ENCODE measurements around the gene SMIM8. TPM values are rescaled to one million over a fixed set of nuclear protein-coding genes. Genes with fewer than 3 reads are reported as not detected.

The SMIM8 gene
- polyA plus RNA-seq, 1 experiment, result 1.2 TPM

DNA sequence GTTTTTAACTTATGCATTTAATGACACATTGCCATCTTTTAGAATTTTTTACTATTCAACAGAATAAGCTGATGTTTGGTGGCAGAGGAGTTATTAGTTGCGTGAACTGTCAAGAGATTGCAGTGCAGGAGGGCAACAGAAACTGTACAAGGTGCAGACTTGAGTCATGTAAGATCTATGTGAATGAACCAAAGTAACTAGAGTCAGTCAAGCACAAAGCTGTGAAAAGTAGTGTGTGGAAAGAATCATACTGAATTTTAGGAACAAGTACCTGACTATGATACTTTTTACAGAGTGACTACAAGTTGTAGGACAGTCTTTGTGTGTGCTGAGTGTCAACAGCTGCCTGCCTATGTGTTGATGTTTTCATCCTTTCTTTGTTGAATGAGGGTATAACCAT, 19.5 kb downstream of the SMIM8 start:
- TF ChIP-seq, protein P1, sequence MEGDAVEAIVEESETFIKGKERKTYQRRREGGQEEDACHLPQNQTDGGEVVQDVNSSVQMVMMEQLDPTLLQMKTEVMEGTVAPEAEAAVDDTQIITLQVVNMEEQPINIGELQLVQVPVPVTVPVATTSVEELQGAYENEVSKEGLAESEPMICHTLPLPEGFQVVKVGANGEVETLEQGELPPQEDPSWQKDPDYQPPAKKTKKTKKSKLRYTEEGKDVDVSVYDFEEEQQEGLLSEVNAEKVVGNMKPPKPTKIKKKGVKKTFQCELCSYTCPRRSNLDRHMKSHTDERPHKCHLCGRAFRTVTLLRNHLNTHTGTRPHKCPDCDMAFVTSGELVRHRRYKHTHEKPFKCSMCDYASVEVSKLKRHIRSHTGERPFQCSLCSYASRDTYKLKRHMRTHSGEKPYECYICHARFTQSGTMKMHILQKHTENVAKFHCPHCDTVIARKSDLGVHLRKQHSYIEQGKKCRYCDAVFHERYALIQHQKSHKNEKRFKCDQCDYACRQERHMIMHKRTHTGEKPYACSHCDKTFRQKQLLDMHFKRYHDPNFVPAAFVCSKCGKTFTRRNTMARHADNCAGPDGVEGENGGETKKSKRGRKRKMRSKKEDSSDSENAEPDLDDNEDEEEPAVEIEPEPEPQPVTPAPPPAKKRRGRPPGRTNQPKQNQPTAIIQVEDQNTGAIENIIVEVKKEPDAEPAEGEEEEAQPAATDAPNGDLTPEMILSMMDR (IDR thresholded peaks at IDR 0.05; ENCODE audit: insufficient read depth, low read depth, low read length), result no peak
- no peak overlapping the region for H3K4me3 ChIP-seq (ENCODE audit: low read depth, low read length)
- no peaks in the 10 kb centered on the region for H3K36me3 ChIP-seq (ENCODE audit: control insufficient read depth, insufficient read depth, low read length)
- CTCF ChIA-PET, result no interaction called here
- POLR2A ChIA-PET, result no interaction called here
- DNase-seq (ENCODE audit: low read depth), result no peak
- H3K27me3 ChIP-seq (ENCODE audit: control insufficient read depth, insufficient read depth, low read length), result no peaks in the 10 kb centered on the region

DNA sequence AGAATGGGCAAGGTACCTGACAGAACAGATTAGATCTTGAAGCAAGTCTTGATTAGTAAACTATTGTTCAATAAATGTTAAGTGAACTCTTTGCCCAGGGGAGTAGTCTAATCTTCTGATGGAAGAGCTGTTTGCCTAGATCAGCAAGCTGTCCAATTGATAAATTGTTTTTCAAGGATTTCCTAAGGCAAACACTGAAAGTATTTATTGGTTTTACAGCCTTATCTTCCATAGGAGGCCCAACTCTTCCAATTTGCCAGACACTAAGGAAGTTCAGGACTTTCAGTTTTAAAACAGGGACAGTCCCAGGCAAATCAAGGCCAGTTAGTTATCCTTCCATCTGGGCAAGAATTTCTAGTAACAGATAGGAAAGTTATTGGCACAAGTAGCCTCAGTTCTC, 20.4 kb downstream of the SMIM8 start:
- ChIA-PET CTCF (no interaction called here), POLR2A (no interaction called here)
- DNase-seq (ENCODE audit: low read depth), result no peak
- no peak overlapping the region for H3K4me3 ChIP-seq (ENCODE audit: low read depth, low read length)
- no peaks in the 10 kb centered on the region for H3K27me3 ChIP-seq (ENCODE audit: control insufficient read depth, insufficient read depth, low read length)
- H3K36me3 ChIP-seq (ENCODE audit: control insufficient read depth, insufficient read depth, low read length), result no peaks in the 10 kb centered on the region
- TF ChIP-seq, protein P1 (IDR thresholded peaks at IDR 0.05; ENCODE audit: insufficient read depth, low read depth, low read length), result no peak

DNA sequence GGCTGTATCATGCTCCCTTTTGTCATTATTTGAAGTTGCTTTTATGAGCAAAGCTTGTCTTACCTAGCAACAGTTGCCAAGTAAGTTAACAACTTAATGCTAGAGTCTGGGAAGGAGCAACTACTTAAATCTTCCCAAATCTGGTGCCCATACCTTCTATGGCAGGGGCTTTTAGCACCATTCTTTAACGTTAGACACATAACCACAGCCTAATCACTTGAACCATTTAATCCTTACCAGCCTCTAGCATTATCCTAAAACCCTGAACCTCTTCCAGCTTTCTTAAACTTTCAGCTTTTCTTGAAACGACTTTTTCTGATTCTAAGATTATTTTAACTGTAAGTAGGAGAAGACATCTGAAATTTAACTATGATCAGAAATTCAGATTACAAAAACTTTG, 22.3 kb downstream of the SMIM8 start, which contains the start of gene C6orf163:
Gene C6orf163 (plus strand): TSS at position 83 of the 400 bp plus-strand sequence. CDS start 287 bp downstream, at position 370.
- no peaks in the 10 kb centered on the region for H3K27me3 ChIP-seq (ENCODE audit: control insufficient read depth, insufficient read depth, low read length)
- H3K4me3 ChIP-seq (ENCODE audit: low read depth, low read length), result no peak within 1 kb of the TSS
- ChIA-PET CTCF (no interaction called here), POLR2A (no interaction called here)
- DNase-seq (ENCODE audit: low read depth), result no peak
- no peaks in the 10 kb centered on the region for H3K36me3 ChIP-seq (ENCODE audit: control insufficient read depth, insufficient read depth, low read length)
- TF ChIP-seq, protein P1 (IDR thresholded peaks at IDR 0.05; ENCODE audit: insufficient read depth, low read depth, low read length), result no peak

DNA sequence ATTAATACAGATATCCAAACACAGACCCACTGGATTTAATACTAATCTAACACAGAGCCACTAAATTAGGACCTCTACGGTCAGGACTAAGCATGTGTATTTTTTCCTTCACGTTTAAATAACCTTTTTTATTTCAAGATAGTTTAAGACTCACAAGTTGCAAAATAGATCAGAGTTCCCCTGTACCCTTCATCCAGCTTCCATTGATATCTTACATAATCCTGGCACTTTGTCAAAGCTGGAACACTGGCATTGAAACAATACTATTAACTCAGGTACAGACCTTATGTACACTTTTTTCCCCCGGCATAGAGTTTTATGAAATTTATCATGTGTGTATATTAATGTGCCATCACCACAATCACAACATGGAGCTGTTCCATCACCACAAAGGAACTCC, 24.3 kb downstream of the SMIM8 start:
- ChIA-PET POLR2A (no interaction called here), CTCF (interaction anchor here (0.5 kb wide), 1 partner anchor 205 kb away, joined by 3 read pairs; no protein-coding TSS in a partner anchor)
- no peak for DNase-seq (ENCODE audit: low read depth)
- TF ChIP-seq, protein P1 (IDR thresholded peaks at IDR 0.05; ENCODE audit: insufficient read depth, low read depth, low read length), result no peak
- H3K4me3 ChIP-seq (ENCODE audit: low read depth, low read length), result no peak overlapping the region
- H3K36me3 ChIP-seq (ENCODE audit: control insufficient read depth, insufficient read depth, low read length), result no peaks in the 10 kb centered on the region
- no peaks in the 10 kb centered on the region for H3K27me3 ChIP-seq (ENCODE audit: control insufficient read depth, insufficient read depth, low read length)

DNA sequence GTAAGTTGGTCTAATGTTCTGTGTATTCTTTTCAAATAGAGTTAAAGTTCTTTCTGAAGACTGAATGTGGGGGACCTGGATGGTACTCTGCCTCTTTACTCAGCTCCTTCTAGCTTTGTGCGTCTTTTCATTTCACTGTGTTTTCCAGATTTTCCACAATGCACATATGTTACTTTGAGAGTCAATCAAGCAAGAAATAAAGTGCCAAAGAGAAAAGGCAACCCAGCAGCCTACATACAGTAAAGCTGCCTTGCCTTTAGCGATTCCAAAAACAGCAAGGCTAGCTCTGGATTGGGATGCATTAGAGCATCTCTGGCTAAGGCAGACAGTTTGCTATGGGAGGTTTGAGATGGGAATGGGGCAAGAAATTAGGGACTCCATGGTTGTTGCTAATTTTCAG, 27.5 kb downstream of the SMIM8 start:
- no peak overlapping the region for H3K4me3 ChIP-seq (ENCODE audit: low read depth, low read length)
- ChIA-PET CTCF (interaction anchor here (1.8 kb wide), 1 partner anchor 15 kb away, joined by 6 read pairs; no protein-coding TSS in a partner anchor), POLR2A (no interaction called here)
- no peaks in the 10 kb centered on the region for H3K27me3 ChIP-seq (ENCODE audit: control insufficient read depth, insufficient read depth, low read length)
- DNase-seq (ENCODE audit: low read depth), result no peak
- TF ChIP-seq, protein P1 (IDR thresholded peaks at IDR 0.05; ENCODE audit: insufficient read depth, low read depth, low read length), result no peak
- H3K36me3 ChIP-seq (ENCODE audit: control insufficient read depth, insufficient read depth, low read length), result no peaks in the 10 kb centered on the region
